ENCODE measurements around the gene ISM2.

The ISM2 gene

GRCh38 chr14:77459072-77459723, 39.4 kb downstream of the ISM2 start:
- Histone ChIP-seq H4K20me1 (ENCODE audit: insufficient read depth, low read length) (no peaks in the 10 kb centered on the region), H3K36me3 (replicated peaks; ENCODE audit: insufficient read depth, low read length) (0 out of 2 replicates have a peak, but pooled peaks cover 7% of the 10 kb centered on the region), H3K4me3 (ENCODE audit: low read length) (peak overlapping the region; percentile 88), H3F3A (ENCODE audit: insufficient read depth, low read length) (peaks cover 8% of the 10 kb centered on the region; the same call in 1 of the 2 replicates), H3K4me2 (ENCODE audit: low read depth, low read length) (peak overlapping the region; percentile 86), H3K79me2 (ENCODE audit: low read length) (peaks cover 46% of the 10 kb centered on the region), H3K9ac (ENCODE audit: low read length) (peak overlapping the region; percentile 77; the same call in 1 of the 2 replicates), H3K9me2 (replicated peaks; ENCODE audit: insufficient read depth, low read length) (no peaks in the 10 kb centered on the region), H3K27me3 (replicated peaks; ENCODE audit: insufficient read depth, low read length) (no peaks in the 10 kb centered on the region), H2AFZ (ENCODE audit: low read length) (no peak overlapping the region), H3K9me3 (replicated peaks; ENCODE audit: insufficient read depth, low read length) (no peaks in the 10 kb centered on the region), H3K27ac (ENCODE audit: low read length) (no peak overlapping the region; the same call in 1 of the 2 replicates), H3K4me1 (ENCODE audit: low read length) (peaks cover 9% of the 10 kb centered on the region)
- TF ChIP-seq EZH2phosphoT487 (IDR thresholded peaks at IDR 0.05; ENCODE audit: low read length) (no peak), EZH2 (optimal IDR thresholded peaks at IDR 0.05; ENCODE audit: low read depth, low read length) (no peak), CTCF (IDR thresholded peaks at IDR 0.05; ENCODE audit: low read length) (peak; percentile 44)
- DNase-seq, result peak; percentile 29

- Histone ChIP-seq H3K4me3 (ENCODE audit: low read length) (peak overlapping the region; percentile 88), H3K27ac (ENCODE audit: low read length) (peak overlapping the region; percentile 75; the same call in 1 of the 2 replicates), H3K4me1 (ENCODE audit: low read length) (peaks cover 9% of the 10 kb centered on the region), H3F3A (ENCODE audit: insufficient read depth, low read length) (peaks cover 8% of the 10 kb centered on the region; the same call in 1 of the 2 replicates), H3K9ac (ENCODE audit: low read length) (peak overlapping the region; percentile 77), H3K9me2 (replicated peaks; ENCODE audit: insufficient read depth, low read length) (no peaks in the 10 kb centered on the region), H2AFZ (ENCODE audit: low read length) (peak overlapping the region; percentile 68; the same call in 1 of the 2 replicates), H3K9me3 (replicated peaks; ENCODE audit: insufficient read depth, low read length) (no peaks in the 10 kb centered on the region), H3K27me3 (replicated peaks; ENCODE audit: insufficient read depth, low read length) (no peaks in the 10 kb centered on the region), H4K20me1 (ENCODE audit: insufficient read depth, low read length) (no peaks in the 10 kb centered on the region), H3K4me2 (ENCODE audit: low read depth, low read length) (peak overlapping the region; percentile 86), H3K36me3 (replicated peaks; ENCODE audit: insufficient read depth, low read length) (0 out of 2 replicates have a peak, but pooled peaks cover 7% of the 10 kb centered on the region), H3K79me2 (ENCODE audit: low read length) (peaks cover 46% of the 10 kb centered on the region)
- TF ChIP-seq EZH2 (optimal IDR thresholded peaks at IDR 0.05; ENCODE audit: low read depth, low read length), result no peak
- TF ChIP-seq EZH2phosphoT487 (IDR thresholded peaks at IDR 0.05; ENCODE audit: low read length), result no peak
- TF ChIP-seq CTCF (IDR thresholded peaks at IDR 0.05; ENCODE audit: low read length), result no peak
- peak; percentile 23 for DNase-seq
These were observed 40.2 kb downstream of the ISM2 start for GRCh38 chr14:77458249-77458950.

GRCh38 chr14:77457522-77458248, 40.9 kb downstream of the ISM2 start, which contains the start of the genes AHSA1 and VIPAS39:
TSS of gene AHSA1 (plus strand) at chr14:77458093. CDS start at chr14:77458190, 97 bp downstream.
TSS of gene VIPAS39 (minus strand) at chr14:77457601. CDS start at chr14:77454102, 3,499 bp downstream.
- Histone ChIP-seq H3K4me3 (ENCODE audit: low read length) (peak within 1 kb of the TSS; percentile 88), H3K4me2 (ENCODE audit: low read depth, low read length) (peak within 1 kb of the TSS; percentile 86), H3K9me2 (replicated peaks; ENCODE audit: insufficient read depth, low read length) (no peaks in the 10 kb centered on the region), H3F3A (ENCODE audit: insufficient read depth, low read length) (peaks cover 8% of the 10 kb centered on the region; the same call in 1 of the 2 replicates), H3K9me3 (replicated peaks; ENCODE audit: insufficient read depth, low read length) (no peaks in the 10 kb centered on the region), H3K9ac (ENCODE audit: low read length) (peak within 1 kb of the TSS; percentile 77), H3K27me3 (replicated peaks; ENCODE audit: insufficient read depth, low read length) (no peaks in the 10 kb centered on the region), H3K79me2 (ENCODE audit: low read length) (peaks cover 46% of the 10 kb centered on the region), H4K20me1 (ENCODE audit: insufficient read depth, low read length) (no peaks in the 10 kb centered on the region), H3K4me1 (ENCODE audit: low read length) (peaks cover 9% of the 10 kb centered on the region), H2AFZ (ENCODE audit: low read length) (peak within 1 kb of the TSS; percentile 68), H3K27ac (ENCODE audit: low read length) (peak within 1 kb of the TSS; percentile 75; the same call in 1 of the 2 replicates), H3K36me3 (replicated peaks; ENCODE audit: insufficient read depth, low read length) (0 out of 2 replicates have a peak, but pooled peaks cover 7% of the 10 kb centered on the region)
- peak; percentile 95 for DNase-seq
- TF ChIP-seq EZH2phosphoT487 (IDR thresholded peaks at IDR 0.05; ENCODE audit: low read length) (no peak), CTCF (IDR thresholded peaks at IDR 0.05; ENCODE audit: low read length) (no peak), EZH2 (optimal IDR thresholded peaks at IDR 0.05; ENCODE audit: low read depth, low read length) (no peak)

All from MM.1S (cell line).